ENCODE measurements around the gene DMPK. TPM values are rescaled to one million over a fixed set of nuclear protein-coding genes. Genes with fewer than 3 reads are reported as not detected.
"Not testable (repeated sequence)": the region's sequence is repeated elsewhere in the genome, so short reads cannot be mapped to it uniquely, and the experiment has no call there.

The DMPK gene
- total RNA-seq, 1 donor from 2014 or later, result 42.6 TPM

GRCh38 chr19:45729800-45730290 is 52.4 kb downstream of the DMPK start:
- Histone ChIP-seq H3K9me3 (no peaks in the 10 kb centered on the region), H3K27ac (peak overlapping the region; percentile 70), H3K4me3 (peak overlapping the region; percentile 74), H3K36me3 (no peaks in the 10 kb centered on the region), H3K4me1 (peaks cover 24% of the 10 kb centered on the region), H3K27me3 (ENCODE audit: low read depth) (no peaks in the 10 kb centered on the region)
- no peak for DNase-seq
- no peak for TF ChIP-seq CTCF (IDR thresholded peaks at IDR 0.05)
- intact Hi-C loops (cut with DNase I), result no loop called here
- peak in 1 of 2 donors; percentile 30 for ATAC-seq

GRCh38 chr19:45728683-45729082 is 53.6 kb downstream of the DMPK start:
- peaks cover 24% of the 10 kb centered on the region for H3K4me1 ChIP-seq
- intact Hi-C loops (cut with DNase I); H3K27ac ChIP-seq; DNase-seq; ATAC-seq; H3K36me3 ChIP-seq; H3K4me3 ChIP-seq; H3K9me3 ChIP-seq; H3K27me3 ChIP-seq (ENCODE audit: low read depth): not testable (repeated sequence)

- H3K4me3 ChIP-seq; ATAC-seq; H3K9me3 ChIP-seq; DNase-seq; H3K27me3 ChIP-seq (ENCODE audit: low read depth); intact Hi-C loops (cut with DNase I): not testable (repeated sequence)
- Histone ChIP-seq H3K4me1 (peaks cover 27% of the 10 kb centered on the region), H3K27ac (peak overlapping the region; percentile 40), H3K36me3 (peaks cover 12% of the 10 kb centered on the region)
Observed at GRCh38 chr19:45720065-45720464, 62.2 kb downstream of the DMPK start.

Other genes starting within 250 kb of the DMPK start
- gene OPA3, start 197.7 kb downstream of the DMPK start, total RNA-seq, result 11.3 TPM
- 10.5 TPM for gene GPR4, start 180.3 kb downstream of the DMPK start, total RNA-seq
- 51.4 TPM for gene EML2, start 143.1 kb downstream of the DMPK start, total RNA-seq
- 7.5 TPM for gene GIPR, start 114.3 kb downstream of the DMPK start, total RNA-seq
- 229 TPM for gene SNRPD2, start 90.5 kb downstream of the DMPK start, total RNA-seq
- 5.0 TPM for gene QPCTL, start 89.8 kb downstream of the DMPK start, total RNA-seq
- gene FBXO46, start 51.6 kb downstream of the DMPK start, total RNA-seq, result 19.3 TPM
- not detected for gene MEIOSIN, start 49.1 kb downstream of the DMPK start, total RNA-seq
- gene SIX5, start 13.2 kb downstream of the DMPK start, total RNA-seq, result 16.8 TPM
- 47.4 TPM for gene DMWD, start 10.4 kb upstream of the DMPK start, total RNA-seq
- gene RSPH6A, start 32.8 kb upstream of the DMPK start, total RNA-seq, result 0.21 TPM
- gene SYMPK, start 80.7 kb upstream of the DMPK start, total RNA-seq, result 73.1 TPM
- 0.68 TPM for gene FOXA3, start 81.8 kb upstream of the DMPK start, total RNA-seq
- 21.4 TPM for gene IRF2BP1, start 103.7 kb upstream of the DMPK start, total RNA-seq
- gene MYPOP, start 120.1 kb upstream of the DMPK start, total RNA-seq, result 7.5 TPM
- gene NANOS2, start 132.3 kb upstream of the DMPK start, total RNA-seq, result not detected
- gene NOVA2, start 191.4 kb upstream of the DMPK start, total RNA-seq, result 18.8 TPM
- gene CCDC61, start 213.0 kb upstream of the DMPK start, total RNA-seq, result 16.3 TPM
- gene PGLYRP1, start 240.6 kb upstream of the DMPK start, total RNA-seq, result 3.0 TPM

Measured in lower lobe of right lung (tissue), 2 donors.